BLaER1 treated with 17β-estradiol and CSF1 and Interleukin-3, amounts not matched to agents 10 nM and 100 nM (cell line): ENCODE results near the gene TSC22D4.
"Not testable (repeated sequence)": the region's sequence is repeated elsewhere in the genome, so short reads cannot be mapped to it uniquely, and the experiment has no call there.

Experiments used
- H3K27ac ChIP-seq, 11 experiments: shearing (Covaris generic); formaldehyde crosslinking; 2 replicates each; pipeline ENCODE4 v1.8.1; 2022
- H3K27me3 ChIP-seq, 11 experiments: shearing (Covaris generic); formaldehyde crosslinking; 2 replicates each; pipeline ENCODE4 v1.8.1; 2022
- H3K36me3 ChIP-seq, 11 experiments: shearing (Covaris generic); formaldehyde crosslinking; 2 replicates each; pipeline ENCODE4 v1.8.1; 2022
- H3K4me1 ChIP-seq, 10 experiments: shearing (Covaris generic); formaldehyde crosslinking; 2 replicates each; pipeline ENCODE4 v1.8.1; 2022
- H3K4me2 ChIP-seq, 11 experiments: shearing (Covaris generic); formaldehyde crosslinking; 2 replicates each; pipeline ENCODE4 v1.8.1; 2022
- H3K4me3 ChIP-seq, 10 experiments: shearing (Covaris generic); formaldehyde crosslinking; 2 replicates each; pipeline ENCODE4 v1.8.1; 2022
- H3K9ac ChIP-seq, 11 experiments: shearing (Covaris generic); formaldehyde crosslinking; 2 replicates each; pipeline ENCODE4 v1.8.1; 2022
- H3K9me3 ChIP-seq, 11 experiments: shearing (Covaris generic); formaldehyde crosslinking; replicated peaks in 1 of 11; 2 replicates each; pipeline ENCODE4 v1.8.1; 2022
- H4K20me1 ChIP-seq, 11 experiments: shearing (Covaris generic); formaldehyde crosslinking; 2 replicates each; pipeline ENCODE4 v1.8.1; 2022
- Cebpa-rat ChIP-seq, 11 experiments: shearing (Covaris generic); IDR thresholded peaks; 2 replicates each; pipeline ENCODE4 v1.8.1; 2022

The TSC22D4 gene

GRCh38 chr7:100464791-100465190 lies 14.2 kb downstream of the TSC22D4 start:
- no peaks in the 10 kb centered on the region for H3K27me3 ChIP-seq
- peak overlapping the region in 7 of 11 experiments; percentile 1 to 31 (median 27); a peak in 4 of 22 replicates for H3K9ac ChIP-seq
- TF ChIP-seq Cebpa-rat (IDR thresholded peaks at IDR 0.05): no peak
- peaks cover 31 to 63% (median 43%) of the 10 kb centered on the region in 11 experiments for H4K20me1 ChIP-seq
- H3K36me3 ChIP-seq: peaks cover 66 to 89% (median 82%) of the 10 kb centered on the region in 11 experiments
- H3K4me3 ChIP-seq: no peak overlapping the region
- H3K4me1 ChIP-seq: peaks cover 39 to 64% (median 52%) of the 10 kb centered on the region in 10 experiments
- no peaks in the 10 kb centered on the region for H3K9me3 ChIP-seq
- peak overlapping the region in 9 of 11 experiments; percentile 5 to 53 (median 26); a peak in 11 of 22 replicates for H3K4me2 ChIP-seq
- no peak overlapping the region; a peak in 1 of 22 replicates for H3K27ac ChIP-seq

GRCh38 chr7:100464210-100464660 lies 14.8 kb downstream of the TSC22D4 start, which contains the start of gene SPACDR:
SPACDR (minus strand) TSS chr7:100464260; CDS start chr7:100464025, 235 bp downstream.
- TF ChIP-seq Cebpa-rat (IDR thresholded peaks at IDR 0.05): no peak
- H3K4me2 ChIP-seq: peak within 1 kb of the TSS in 9 of 11 experiments; percentile 5 to 53 (median 26); a peak in 11 of 22 replicates
- peak within 1 kb of the TSS in 2 of 11 experiments; percentile 25 to 26; a peak in 2 of 22 replicates for H3K27ac ChIP-seq
- no peaks in the 10 kb centered on the region for H3K9me3 ChIP-seq
- no peak within 1 kb of the TSS for H3K4me3 ChIP-seq
- peak within 1 kb of the TSS in 8 of 11 experiments; percentile 1 to 46 (median 30); a peak in 7 of 22 replicates for H3K9ac ChIP-seq
- H4K20me1 ChIP-seq: peaks cover 26 to 57% (median 38%) of the 10 kb centered on the region in 11 experiments
- peaks cover 34 to 59% (median 47%) of the 10 kb centered on the region in 10 experiments for H3K4me1 ChIP-seq
- H3K36me3 ChIP-seq: peaks cover 67 to 90% (median 83%) of the 10 kb centered on the region in 11 experiments
- no peaks in the 10 kb centered on the region for H3K27me3 ChIP-seq

- H3K9ac ChIP-seq: no peak overlapping the region
- peaks cover 28 to 59% (median 46%) of the 10 kb centered on the region in 11 experiments for H3K36me3 ChIP-seq
- H4K20me1 ChIP-seq: no peaks in the 10 kb centered on the region
- H3K4me3 ChIP-seq: no peak overlapping the region
- no peaks in the 10 kb centered on the region for H3K27me3 ChIP-seq
- H3K4me2 ChIP-seq: no peak overlapping the region
- peaks cover 20 to 45% (median 43%) of the 10 kb centered on the region in 10 experiments for H3K4me1 ChIP-seq
- no peak overlapping the region for H3K27ac ChIP-seq
- TF ChIP-seq Cebpa-rat (IDR thresholded peaks at IDR 0.05): no peak
- H3K9me3 ChIP-seq: no peaks in the 10 kb centered on the region
These were observed 22.0 kb downstream of the TSC22D4 start for GRCh38 chr7:100457033-100457432.

GRCh38 chr7:100456562-100456961 lies 22.5 kb downstream of the TSC22D4 start:
- no peaks in the 10 kb centered on the region for H3K9me3 ChIP-seq
- H3K9ac ChIP-seq: 0 out of 22 replicates have a peak overlapping the region, but pooled peaks of 1 of the 11 experiments have one; percentile 50
- H4K20me1 ChIP-seq: no peaks in the 10 kb centered on the region
- TF ChIP-seq Cebpa-rat (IDR thresholded peaks at IDR 0.05): no peak
- H3K4me1 ChIP-seq: peaks cover 20 to 48% (median 44%) of the 10 kb centered on the region in 10 experiments
- peak overlapping the region in 3 of 11 experiments; percentile 80 to 86 (median 81); a peak in 1 of 22 replicates for H3K4me2 ChIP-seq
- H3K27me3 ChIP-seq: no peaks in the 10 kb centered on the region
- H3K4me3 ChIP-seq: no peak overlapping the region
- peaks cover 23 to 54% (median 41%) of the 10 kb centered on the region in 11 experiments for H3K36me3 ChIP-seq
- H3K27ac ChIP-seq: peak overlapping the region in 2 of 11 experiments; percentile 58 to 81; a peak in 2 of 22 replicates

- H3K9me3 ChIP-seq: no peaks in the 10 kb centered on the region
- H3K9ac ChIP-seq: peak overlapping the region in 8 of 11 experiments; percentile 49 to 68 (median 64); a peak in 14 of 22 replicates
- peaks cover 20 to 62% (median 56%) of the 10 kb centered on the region in 10 experiments for H3K4me1 ChIP-seq
- no peaks in the 10 kb centered on the region for H3K27me3 ChIP-seq
- H3K4me2 ChIP-seq: peak overlapping the region; percentile 74 to 89 (median 81); a peak in 21 of 22 replicates
- H3K27ac ChIP-seq: peak overlapping the region in 9 of 11 experiments; percentile 42 to 81 (median 70); a peak in 17 of 22 replicates
- H3K36me3 ChIP-seq: peaks cover 10 to 40% (median 28%) of the 10 kb centered on the region in 11 experiments
- H4K20me1 ChIP-seq: no peaks in the 10 kb centered on the region
- H3K4me3 ChIP-seq: peak overlapping the region in 1 of 10 experiments; percentile 49; a peak in 2 of 20 replicates
- TF ChIP-seq Cebpa-rat (IDR thresholded peaks at IDR 0.05): no peak
These were observed 23.8 kb downstream of the TSC22D4 start for GRCh38 chr7:100455206-100455605.

GRCh38 chr7:100453854-100454253 lies 25.2 kb downstream of the TSC22D4 start:
- Histone ChIP-seq H3K4me1 (peaks cover 20 to 75% (median 69%) of the 10 kb centered on the region in 10 experiments), H3K4me3 (peak overlapping the region in 8 of 10 experiments; percentile 28 to 56 (median 46); a peak in 13 of 20 replicates), H3K4me2 (peak overlapping the region; percentile 74 to 89 (median 81)), H3K9ac (peak overlapping the region in 10 of 11 experiments; percentile 39 to 68 (median 59); a peak in 17 of 22 replicates), H3K27ac (peak overlapping the region in 9 of 11 experiments; percentile 42 to 81 (median 70); a peak in 18 of 22 replicates), H3K36me3 (peaks cover 0 to 27% (median 14%) of the 10 kb centered on the region in 11 experiments; a peak in 18 of 22 replicates)
- not testable (repeated sequence) for H4K20me1 ChIP-seq, H3K27me3 ChIP-seq, H3K9me3 ChIP-seq
- 0 out of 22 replicates have a peak, but pooled peaks of 1 of the 11 experiments have one; percentile 12 for TF ChIP-seq Cebpa-rat (IDR thresholded peaks at IDR 0.05)

GRCh38 chr7:100452513-100452912 lies 26.5 kb downstream of the TSC22D4 start:
- H3K4me3 ChIP-seq: no peak overlapping the region
- 0 out of 22 replicates have a peak overlapping the region, but pooled peaks of 2 of the 11 experiments have one; percentile 22 to 70 for H3K27ac ChIP-seq
- peaks cover 0 to 17% (median 12%) of the 10 kb centered on the region in 11 experiments; a peak in 17 of 22 replicates for H3K36me3 ChIP-seq
- no peak overlapping the region for H3K9ac ChIP-seq
- H3K4me2 ChIP-seq: peak overlapping the region in 6 of 11 experiments; percentile 78 to 86 (median 80); a peak in 7 of 22 replicates
- H3K27me3 ChIP-seq: no peaks in the 10 kb centered on the region
- TF ChIP-seq Cebpa-rat (IDR thresholded peaks at IDR 0.05): no peak
- no peaks in the 10 kb centered on the region for H4K20me1 ChIP-seq
- no peaks in the 10 kb centered on the region for H3K9me3 ChIP-seq
- peaks cover 20 to 80% (median 74%) of the 10 kb centered on the region in 10 experiments for H3K4me1 ChIP-seq

- Histone ChIP-seq H3K9ac (peak overlapping the region in 7 of 11 experiments; percentile 4 to 55 (median 42); a peak in 8 of 22 replicates), H3K9me3 (no peaks in the 10 kb centered on the region), H3K4me3 (no peak overlapping the region), H3K27ac (peak overlapping the region in 8 of 11 experiments; percentile 2 to 72 (median 50); a peak in 11 of 22 replicates), H3K4me2 (peak overlapping the region in 9 of 11 experiments; percentile 21 to 83 (median 72); a peak in 16 of 22 replicates), H3K4me1 (peaks cover 38 to 86% (median 79%) of the 10 kb centered on the region in 10 experiments), H4K20me1 (no peaks in the 10 kb centered on the region), H3K27me3 (no peaks in the 10 kb centered on the region), H3K36me3 (no peaks in the 10 kb centered on the region)
- peak in 9 of 11 experiments; percentile 18 to 81 (median 42); a peak in 9 of 22 replicates for TF ChIP-seq Cebpa-rat (IDR thresholded peaks at IDR 0.05)
These were observed 29.7 kb downstream of the TSC22D4 start for GRCh38 chr7:100449190-100449795.

GRCh38 chr7:100447363-100447762 lies 31.7 kb downstream of the TSC22D4 start:
- H3K9me3 ChIP-seq, H3K27ac ChIP-seq, H3K36me3 ChIP-seq, H3K27me3 ChIP-seq, H3K4me3 ChIP-seq, H4K20me1 ChIP-seq, H3K4me2 ChIP-seq, H3K9ac ChIP-seq: not testable (repeated sequence)
- peaks cover 34 to 83% (median 75%) of the 10 kb centered on the region in 10 experiments for H3K4me1 ChIP-seq
